ENCODE measurements around the gene TAF4. TPM values are rescaled to one million over a fixed set of nuclear protein-coding genes. Genes with fewer than 3 reads are reported as not detected.

Gene TAF4
- total RNA-seq, 1 experiment from 2014 or later, result 21.0 TPM

GRCh38 chr20:62061851-62062423 is 3.7 kb downstream of the TAF4 start:
- TF ChIP-seq REST (IDR thresholded peaks at IDR 0.05; ENCODE audit: insufficient read depth in 1 of 2, low read depth in 2 of 2, low read length in 1 of 2), result no peak
- TF ChIP-seq POLR2AphosphoS5 (IDR thresholded peaks at IDR 0.05; ENCODE audit: low read depth, low read length), result no peak
- no peak for TF ChIP-seq CTCF (IDR thresholded peaks at IDR 0.05)
- no peak for TF ChIP-seq SIN3A (IDR thresholded peaks at IDR 0.05; ENCODE audit: borderline replicate concordance, insufficient read depth, low read depth, low read length)
- no peak for TF ChIP-seq TCF7L2 (IDR thresholded peaks at IDR 0.05; ENCODE audit: low read depth, low read length)
- no TSS peak for BruUV-seq (replicated peaks)
- Histone ChIP-seq H3K4me3 (ENCODE audit: low read depth in 2 of 2, low read length in 2 of 2) (no peak overlapping the region), H3K4me1 (ENCODE audit: control insufficient read depth, insufficient read depth, low read length) (peaks cover 20% of the 10 kb centered on the region), H3K27ac (ENCODE audit: low read length) (no peak overlapping the region), H3K9me3 (ENCODE audit: control insufficient read depth, insufficient read depth, low read depth, low read length) (no peaks in the 10 kb centered on the region), H3K27me3 (ENCODE audit: control insufficient read depth, insufficient read depth, low read length) (no peaks in the 10 kb centered on the region), H3K36me3 (ENCODE audit: control insufficient read depth, insufficient read depth, low read length) (no peaks in the 10 kb centered on the region)
- DNase-seq (ENCODE audit: low read depth, low spot score) (no peak), ATAC-seq (no peak)
- ChIA-PET CTCF (interaction anchor here (0.5 kb wide), 1 partner anchor 210 kb away, joined by 4 read pairs; no protein-coding TSS in a partner anchor), POLR2A (no interaction called here)
- in situ Hi-C loops (cut with HindIII; ENCODE audit: low pct_unique_long_range_greater_than_20kb, low sequenced_read_pairs), result no loop called here
- intact Hi-C loops (cut with micrococcal nuclease; ENCODE audit: unreplicated experiment), result no loop called here

DNA sequence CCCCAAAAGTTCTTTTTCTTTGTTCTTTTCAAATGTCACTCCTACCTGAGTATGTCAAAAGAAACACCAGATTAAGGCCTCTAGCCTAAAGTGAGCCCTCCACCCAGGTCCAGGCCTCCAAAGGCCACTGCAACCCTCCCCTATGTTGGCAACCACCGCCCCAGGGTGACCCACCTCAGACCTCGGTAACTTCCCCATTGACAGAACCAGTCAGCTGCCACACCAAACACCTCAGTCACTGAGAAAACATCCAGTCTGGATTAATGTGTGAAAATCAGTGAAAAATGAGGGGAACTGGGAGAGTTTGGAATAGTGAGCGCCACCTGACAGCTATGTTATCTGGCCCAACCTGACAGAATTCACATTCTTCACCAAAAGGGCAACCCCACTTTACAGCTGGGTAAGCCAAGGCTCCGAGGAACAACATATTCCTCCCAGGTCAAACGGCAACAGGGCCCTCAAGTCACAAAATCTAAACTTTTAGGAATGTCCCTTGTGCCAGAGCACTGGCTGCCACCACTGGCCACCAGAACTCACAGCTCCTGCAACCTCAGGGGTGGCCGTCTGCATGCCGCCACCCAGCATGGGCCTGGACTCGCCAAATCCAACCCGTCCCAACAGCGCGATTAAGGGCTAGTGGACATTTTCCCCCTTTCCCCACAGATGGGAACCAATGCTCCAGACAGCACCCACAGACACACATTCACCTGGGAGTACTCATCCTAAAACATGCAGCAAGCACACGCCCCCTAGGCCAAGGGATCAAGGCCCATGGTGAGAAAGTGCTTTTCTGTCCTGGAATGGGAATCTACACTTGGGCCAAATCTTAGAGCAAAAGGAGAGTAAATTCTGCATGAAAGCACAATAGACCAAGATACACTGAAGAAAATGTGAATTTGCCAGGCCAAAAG is 4.8 kb downstream of the TAF4 start:
- in situ Hi-C loops (cut with HindIII; ENCODE audit: low pct_unique_long_range_greater_than_20kb, low sequenced_read_pairs), result no loop called here
- no peak for DNase-seq (ENCODE audit: low read depth, low spot score)

More for the DNA sequence above, 4.8 kb downstream of the TAF4 start:
- ChIA-PET POLR2A (interaction anchor here (0.5 kb wide), 1 partner anchor 702 kb away, joined by 4 read pairs; no protein-coding TSS in a partner anchor), CTCF (no interaction called here)
- Histone ChIP-seq H3K9me3 (ENCODE audit: control insufficient read depth, insufficient read depth, low read depth, low read length) (no peaks in the 10 kb centered on the region), H3K4me1 (ENCODE audit: control insufficient read depth, insufficient read depth, low read length) (peaks cover 17% of the 10 kb centered on the region), H3K27ac (ENCODE audit: low read length) (0 out of 2 replicates have a peak overlapping the region, but pooled peaks have one; percentile 23), H3K27me3 (ENCODE audit: control insufficient read depth, insufficient read depth, low read length) (no peaks in the 10 kb centered on the region), H3K36me3 (ENCODE audit: control insufficient read depth, insufficient read depth, low read length) (no peaks in the 10 kb centered on the region), H3K4me3 (ENCODE audit: low read depth in 2 of 2, low read length in 2 of 2) (no peak overlapping the region)
- BruUV-seq (replicated peaks), result no TSS peak
- no peak for ATAC-seq
- intact Hi-C loops (cut with micrococcal nuclease; ENCODE audit: unreplicated experiment), result no loop called here
- no peak for TF ChIP-seq CTCF (IDR thresholded peaks at IDR 0.05)

Measured in Panc1 (cell line).